Stimulated activated naive CD8-positive, alpha-beta T cell treated with anti-CD3 and anti-CD28 coated beads, Interleukin-15, amount 100 ng/mL, for 72 hours (primary cell): ENCODE results near the gene ABHD16A.

Experiments
- ATAC-seq: fragments of 150-1000 bp; cut with Tn5 transposase; 2 replicates; pipeline ENCODE4 v1.10.0; 2021; ENCODE audit warnings: mild to moderate bottlenecking, moderate library complexity
- DNase-seq, 2 donors: peaks; one replicate each; pipeline ENCODE4 v3.0.0; 2021 to 2022
- H3K27ac Mint-ChIP-seq, 2 donors: one replicate each; pipeline ENCODE4 v1.8.0; 2022; ENCODE audit warnings: mild to moderate bottlenecking in 2 of 2, mixed read lengths in 2 of 2, moderate library complexity in 2 of 2
- H3K27me3 Mint-ChIP-seq: one replicate; pipeline ENCODE4 v1.8.0; 2022; ENCODE audit warnings: mixed read lengths
- H3K4me1 Mint-ChIP-seq: one replicate; pipeline ENCODE4 v1.8.0; 2022; ENCODE audit warnings: mild to moderate bottlenecking, mixed read lengths
- H3K4me3 Mint-ChIP-seq, 2 donors: one replicate each; pipeline ENCODE4 v1.8.0; 2022; ENCODE audit warnings: mild to moderate bottlenecking in 2 of 2, mixed read lengths in 2 of 2, moderate library complexity in 1 of 2
- H3K9me3 Mint-ChIP-seq, 2 donors: one replicate each; pipeline ENCODE4 v1.8.0; 2022; ENCODE audit warnings: mixed read lengths in 2 of 2

Gene ABHD16A

GRCh38 chr6:31723980-31724691, 21.0 kb upstream of the ABHD16A start:
- Mint-ChIP-seq H3K27me3 (no peaks in the 10 kb centered on the region), H3K4me3 (peak overlapping the region in 1 of 2 donors; percentile 30), H3K27ac (no peak overlapping the region), H3K4me1 (peaks cover 47% of the 10 kb centered on the region), H3K9me3 (no peaks in the 10 kb centered on the region)
- ATAC-seq, result no peak
- no peak for DNase-seq

- no peak for ATAC-seq
- peak within 1 kb of the TSS in 1 of 2 donors; percentile 49 for H3K4me3 Mint-ChIP-seq
- H3K27me3 Mint-ChIP-seq, result no peaks in the 10 kb centered on the region
Observed at GRCh38 chr6:31723245-31723979, 20.3 kb upstream of the ABHD16A start, which contains the start of gene MPIG6B. TSS of gene MPIG6B (plus strand) at chr6:31723373. CDS start at chr6:31723384, 11 bp downstream.

GRCh38 chr6:31722173-31722572, 19.0 kb upstream of the ABHD16A start:
- no peaks in the 10 kb centered on the region for H3K9me3 Mint-ChIP-seq
- DNase-seq, result no peak
- H3K27me3 Mint-ChIP-seq, result no peaks in the 10 kb centered on the region
- peak overlapping the region in 1 of 2 donors; percentile 43 for H3K27ac Mint-ChIP-seq
- no peak for ATAC-seq
- H3K4me1 Mint-ChIP-seq, result peaks cover 28% of the 10 kb centered on the region
- H3K4me3 Mint-ChIP-seq, result no peak overlapping the region

More at GRCh38 chr6:31723245-31723979, 20.3 kb upstream of the ABHD16A start, which contains the start of gene MPIG6B:
- no peaks in the 10 kb centered on the region for H3K9me3 Mint-ChIP-seq
- H3K4me1 Mint-ChIP-seq, result peaks cover 40% of the 10 kb centered on the region
- no peak for DNase-seq
- H3K27ac Mint-ChIP-seq, result peak within 1 kb of the TSS in 1 of 2 donors; percentile 43

- Mint-ChIP-seq H3K4me1 (peaks cover 21% of the 10 kb centered on the region), H3K4me3 (no peak within 1 kb of the TSS), H3K9me3 (no peaks in the 10 kb centered on the region), H3K27me3 (no peaks in the 10 kb centered on the region), H3K27ac (peak within 1 kb of the TSS in 1 of 2 donors; percentile 43)
- no peak for ATAC-seq
- DNase-seq, result no peak
Observed at GRCh38 chr6:31721351-31722020, 18.4 kb upstream of the ABHD16A start, which contains the start of gene LY6G6C. TSS of gene LY6G6C (minus strand) at chr6:31721746. CDS start at chr6:31721679, 67 bp downstream.

- H3K27ac Mint-ChIP-seq, result no peak overlapping the region
- H3K27me3 Mint-ChIP-seq, result no peaks in the 10 kb centered on the region
- peaks cover 11% of the 10 kb centered on the region for H3K4me1 Mint-ChIP-seq
- no peaks in the 10 kb centered on the region for H3K9me3 Mint-ChIP-seq
- H3K4me3 Mint-ChIP-seq, result no peak overlapping the region
- ATAC-seq, result no peak
- DNase-seq, result no peak
Observed at GRCh38 chr6:31720196-31720770, 17.2 kb upstream of the ABHD16A start.

- no peak for ATAC-seq
- Mint-ChIP-seq H3K27me3 (no peaks in the 10 kb centered on the region), H3K4me1 (peaks cover 15% of the 10 kb centered on the region), H3K27ac (no peak overlapping the region), H3K4me3 (no peak overlapping the region), H3K9me3 (no peaks in the 10 kb centered on the region)
- no peak for DNase-seq
Observed at GRCh38 chr6:31719001-31719400, 15.9 kb upstream of the ABHD16A start.

- no peak overlapping the region for H3K27ac Mint-ChIP-seq
- H3K9me3 Mint-ChIP-seq, result no peaks in the 10 kb centered on the region
- peaks cover 11% of the 10 kb centered on the region for H3K4me1 Mint-ChIP-seq
- no peaks in the 10 kb centered on the region for H3K27me3 Mint-ChIP-seq
- no peak overlapping the region for H3K4me3 Mint-ChIP-seq
- DNase-seq (no peak), ATAC-seq (no peak)
Observed at GRCh38 chr6:31718265-31718664, 15.1 kb upstream of the ABHD16A start.

GRCh38 chr6:31717499-31718222, 14.5 kb upstream of the ABHD16A start:
- H3K27ac Mint-ChIP-seq, result no peak overlapping the region
- H3K9me3 Mint-ChIP-seq, result no peaks in the 10 kb centered on the region
- ATAC-seq (no peak), DNase-seq (no peak)
- H3K4me1 Mint-ChIP-seq, result peaks cover 8% of the 10 kb centered on the region
- H3K4me3 Mint-ChIP-seq, result no peak overlapping the region
- H3K27me3 Mint-ChIP-seq, result peaks cover under 1% of the 10 kb centered on the region

GRCh38 chr6:31715022-31715958, 12.2 kb upstream of the ABHD16A start, which contains the start of gene LY6G6D:
TSS of gene LY6G6D (plus strand) at chr6:31715348. CDS start at chr6:31715356, 8 bp downstream.
- Mint-ChIP-seq H3K4me1 (peaks cover 14% of the 10 kb centered on the region), H3K9me3 (no peaks in the 10 kb centered on the region), H3K4me3 (no peak within 1 kb of the TSS), H3K27ac (peak within 1 kb of the TSS in 1 of 2 donors; percentile 84), H3K27me3 (peaks cover 7% of the 10 kb centered on the region)
- DNase-seq, result no peak
- no peak for ATAC-seq

- peak overlapping the region in 1 of 2 donors; percentile 84 for H3K27ac Mint-ChIP-seq
- H3K4me3 Mint-ChIP-seq, result no peak overlapping the region
- no peaks in the 10 kb centered on the region for H3K9me3 Mint-ChIP-seq
- peaks cover 14% of the 10 kb centered on the region for H3K4me1 Mint-ChIP-seq
- ATAC-seq (no peak), DNase-seq (no peak)
- peaks cover 7% of the 10 kb centered on the region for H3K27me3 Mint-ChIP-seq
Observed at GRCh38 chr6:31713991-31714684, 11.0 kb upstream of the ABHD16A start.

- no peak for ATAC-seq
- no peak for DNase-seq
- H3K4me1 Mint-ChIP-seq, result peaks cover 14% of the 10 kb centered on the region
- H3K27ac Mint-ChIP-seq, result no peak overlapping the region
- H3K27me3 Mint-ChIP-seq, result peaks cover 7% of the 10 kb centered on the region
- no peak overlapping the region for H3K4me3 Mint-ChIP-seq
- no peaks in the 10 kb centered on the region for H3K9me3 Mint-ChIP-seq
Observed at GRCh38 chr6:31713465-31713864, 10.3 kb upstream of the ABHD16A start.

GRCh38 chr6:31712296-31712695, 9.2 kb upstream of the ABHD16A start:
- Mint-ChIP-seq H3K4me3 (no peak overlapping the region), H3K4me1 (peaks cover 14% of the 10 kb centered on the region), H3K27ac (no peak overlapping the region), H3K27me3 (peaks cover 7% of the 10 kb centered on the region), H3K9me3 (no peaks in the 10 kb centered on the region)
- ATAC-seq (peak; percentile 64), DNase-seq (no peak)

- Mint-ChIP-seq H3K27me3 (peaks cover 7% of the 10 kb centered on the region), H3K27ac (peak overlapping the region in 1 of 2 donors; percentile 43), H3K4me1 (peaks cover 14% of the 10 kb centered on the region), H3K9me3 (no peaks in the 10 kb centered on the region), H3K4me3 (no peak overlapping the region)
- ATAC-seq (no peak), DNase-seq (no peak)
Observed at GRCh38 chr6:31711233-31711632, 8.1 kb upstream of the ABHD16A start.
